Natural killer cell (primary cell): ENCODE results near the gene KLHL3. TPM values are rescaled to one million over a fixed set of nuclear protein-coding genes. Genes with fewer than 3 reads are reported as not detected.

Experiments
- ATAC-seq, 3 donors: fragments of 150-1000 bp in 2 of 3; fragments of 200-7000 bp in 1 of 3; cut with Tn5 transposase; 1 replicate in 1 of 3; 2 replicates in 2 of 3; pipeline ENCODE4 v1.10.0; 2021; ENCODE audit warnings: mild to moderate bottlenecking in 2 of 3, moderate library complexity in 2 of 3
- DNase-seq, 2 donors: peaks; one replicate each; pipeline versions ENCODE4 v3.0.0 to v3.0.0-alpha.2; 2013 to 2021; ENCODE audit warnings: mixed read lengths in 1 of 2
- H3K27ac ChIP-seq: one replicate; pipeline ENCODE4 v1.5.1; 2013; ENCODE audit warnings: mild to moderate bottlenecking, low read length
- H3K27me3 ChIP-seq: one replicate; pipeline ENCODE4 v1.6.1; 2013; ENCODE audit warnings: low read length; ENCODE audit not compliant: control insufficient read depth, insufficient read depth
- H3K36me3 ChIP-seq: one replicate; pipeline ENCODE4 v1.6.1; 2013; ENCODE audit warnings: low read length; ENCODE audit not compliant: control insufficient read depth, insufficient read depth
- H3K4me1 ChIP-seq: one replicate; pipeline ENCODE4 v1.6.1; 2013; ENCODE audit warnings: low read length; ENCODE audit not compliant: control insufficient read depth, insufficient read depth
- H3K4me3 ChIP-seq: one replicate; pipeline ENCODE4 v1.5.1; 2013; ENCODE audit warnings: low read length
- H3K9me3 ChIP-seq: one replicate; pipeline ENCODE4 v1.6.1; 2013; ENCODE audit warnings: low read length; ENCODE audit not compliant: control insufficient read depth, insufficient read depth
- H3K27ac Mint-ChIP-seq, 2 donors: one replicate each; pipeline ENCODE4 v1.8.0; 2022; ENCODE audit warnings: mild to moderate bottlenecking in 2 of 2, mixed read lengths in 2 of 2, moderate library complexity in 1 of 2
- H3K27me3 Mint-ChIP-seq, 2 donors: one replicate each; pipeline ENCODE4 v1.8.0; 2022; ENCODE audit warnings: low read depth in 2 of 2, mixed read lengths in 2 of 2
- H3K36me3 Mint-ChIP-seq: one replicate; pipeline ENCODE4 v1.8.0; 2022; ENCODE audit warnings: mixed read lengths
- H3K4me1 Mint-ChIP-seq, 2 donors: one replicate each; pipeline ENCODE4 v1.8.0; 2022; ENCODE audit warnings: mixed read lengths in 2 of 2
- H3K4me3 Mint-ChIP-seq: one replicate; pipeline ENCODE4 v1.8.0; 2022; ENCODE audit warnings: mild to moderate bottlenecking, moderate library complexity, mixed read lengths
- H3K9me3 Mint-ChIP-seq, 2 donors: one replicate each; pipeline ENCODE4 v1.8.0; 2022; ENCODE audit warnings: mixed read lengths in 2 of 2
- WGBS: methylation state at CpG from one replicate; pipeline ENCODE4 v1.1.7; 2013; ENCODE audit warnings: missing lambda C conversion rate; ENCODE audit not compliant: insufficient coverage; 5-methylcytosine and 5-hydroxymethylcytosine counted together
- intact Hi-C: fragments of 100-400 bp; cut with micrococcal nuclease; formaldehyde crosslinking; loops from one replicate; pipeline ENCODE4 v1.14.2; 2022
- total RNA-seq, 4 donors: library from RNA; stranded (reverse); fragments of 120-200 nt in 1 of 4; gene quantifications; one replicate each; pipeline versions ENCODE4 v1.2.3 to v1.2.4, GENCODE V29; 2013 to 2022
- TF ChIP-seq, protein P1 (sequence below): fragments of 200-600 bp; IDR thresholded peaks from one replicate; pipeline ENCODE4 v1.8.0; 2022; ENCODE audit warnings: antibody characterized with exemption

KLHL3 gene
- total RNA-seq, 3 donors from 2014 or later (not counting 1 experiment from before 2014, with no cell fraction given) = 11.2 to 14.0 (median 13.2) TPM

DNA sequence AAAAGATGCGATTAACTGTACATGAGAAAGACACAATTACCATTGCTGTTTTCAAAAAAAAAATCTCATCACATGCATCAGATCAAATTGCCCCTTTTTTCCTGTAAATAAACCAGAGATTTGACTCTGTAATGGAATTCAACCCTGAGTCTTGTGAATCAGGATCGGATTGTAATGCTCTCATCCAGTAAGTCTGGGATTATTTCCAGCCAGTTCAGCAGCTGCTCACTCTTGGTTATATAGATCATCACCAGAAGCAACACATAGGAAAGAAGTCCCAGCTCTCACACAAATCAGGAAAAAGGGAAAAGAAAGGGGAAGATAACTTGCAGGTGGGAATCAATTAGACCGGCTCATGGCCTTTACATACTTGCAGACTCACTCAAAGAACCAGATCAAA is 138.9 kb downstream of the KLHL3 start:
- Histone ChIP-seq H3K4me1 (no peaks in the 10 kb centered on the region), H3K36me3 (no peaks in the 10 kb centered on the region), H3K4me3 (no peak overlapping the region), H3K9me3 (no peaks in the 10 kb centered on the region), H3K27me3 (peaks cover 3% of the 10 kb centered on the region), H3K27ac (no peak overlapping the region)
- H3K27ac Mint-ChIP-seq = no peak overlapping the region
- 92% methylated on average over 2 of the region's 3 CpGs for WGBS
- H3K4me3 Mint-ChIP-seq = no peak overlapping the region
- H3K27me3 Mint-ChIP-seq = peaks cover 40 to 71% of the 10 kb centered on the region in 2 donors
- H3K9me3 Mint-ChIP-seq = no peaks in the 10 kb centered on the region
- no peaks in the 10 kb centered on the region for H3K36me3 Mint-ChIP-seq
- no peaks in the 10 kb centered on the region for H3K4me1 Mint-ChIP-seq
- intact Hi-C loops = no loop called here
- ATAC-seq (no peak), DNase-seq (no peak)
- TF ChIP-seq, protein P1, sequence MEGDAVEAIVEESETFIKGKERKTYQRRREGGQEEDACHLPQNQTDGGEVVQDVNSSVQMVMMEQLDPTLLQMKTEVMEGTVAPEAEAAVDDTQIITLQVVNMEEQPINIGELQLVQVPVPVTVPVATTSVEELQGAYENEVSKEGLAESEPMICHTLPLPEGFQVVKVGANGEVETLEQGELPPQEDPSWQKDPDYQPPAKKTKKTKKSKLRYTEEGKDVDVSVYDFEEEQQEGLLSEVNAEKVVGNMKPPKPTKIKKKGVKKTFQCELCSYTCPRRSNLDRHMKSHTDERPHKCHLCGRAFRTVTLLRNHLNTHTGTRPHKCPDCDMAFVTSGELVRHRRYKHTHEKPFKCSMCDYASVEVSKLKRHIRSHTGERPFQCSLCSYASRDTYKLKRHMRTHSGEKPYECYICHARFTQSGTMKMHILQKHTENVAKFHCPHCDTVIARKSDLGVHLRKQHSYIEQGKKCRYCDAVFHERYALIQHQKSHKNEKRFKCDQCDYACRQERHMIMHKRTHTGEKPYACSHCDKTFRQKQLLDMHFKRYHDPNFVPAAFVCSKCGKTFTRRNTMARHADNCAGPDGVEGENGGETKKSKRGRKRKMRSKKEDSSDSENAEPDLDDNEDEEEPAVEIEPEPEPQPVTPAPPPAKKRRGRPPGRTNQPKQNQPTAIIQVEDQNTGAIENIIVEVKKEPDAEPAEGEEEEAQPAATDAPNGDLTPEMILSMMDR = no peak

- TF ChIP-seq, protein P1 = no peak
- H3K4me3 ChIP-seq = no peak overlapping the region
- peaks cover 3% of the 10 kb centered on the region for H3K27me3 ChIP-seq
- Mint-ChIP-seq H3K27me3 (peaks cover 40 to 71% of the 10 kb centered on the region in 2 donors), H3K36me3 (no peaks in the 10 kb centered on the region), H3K27ac (no peak overlapping the region), H3K4me1 (no peaks in the 10 kb centered on the region), H3K4me3 (no peak overlapping the region), H3K9me3 (no peaks in the 10 kb centered on the region)
- H3K27ac ChIP-seq = no peak overlapping the region
- H3K36me3 ChIP-seq = no peaks in the 10 kb centered on the region
- no peaks in the 10 kb centered on the region for H3K4me1 ChIP-seq
- WGBS = 72% methylated on average over 4 of the region's 4 CpGs
- no peak for ATAC-seq
- intact Hi-C loops = no loop called here
- H3K9me3 ChIP-seq = no peaks in the 10 kb centered on the region
- no peak for DNase-seq
Observed at GRCh38 chr5:137595396-137596079, 140.4 kb downstream of the KLHL3 start.

DNA sequence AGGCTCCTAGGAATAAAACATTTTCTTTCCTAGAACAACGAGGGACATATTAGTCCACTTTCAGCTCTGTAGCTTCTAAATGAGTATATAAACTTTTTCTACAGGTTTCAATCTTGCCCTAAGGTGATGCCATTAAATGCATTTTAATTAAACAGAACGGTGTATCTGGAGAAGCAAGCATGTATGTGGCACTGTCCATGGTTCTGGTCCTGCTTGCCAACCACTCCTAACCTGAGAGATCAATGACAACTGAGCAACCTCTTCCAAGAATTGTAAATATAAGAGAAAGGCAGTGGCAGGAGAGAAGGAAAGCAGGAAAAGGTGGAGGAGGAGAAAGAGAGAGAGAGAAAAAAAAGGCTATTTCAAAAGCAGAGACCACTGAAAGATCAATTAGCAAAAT is 141.2 kb downstream of the KLHL3 start:
- Mint-ChIP-seq H3K27ac (no peak overlapping the region), H3K36me3 (no peaks in the 10 kb centered on the region), H3K4me3 (no peak overlapping the region), H3K4me1 (no peaks in the 10 kb centered on the region), H3K9me3 (no peaks in the 10 kb centered on the region), H3K27me3 (peaks cover 38 to 69% of the 10 kb centered on the region in 2 donors)
- no peaks in the 10 kb centered on the region for H3K4me1 ChIP-seq
- 50% methylated on average over 2 of the region's 2 CpGs for WGBS
- no peak overlapping the region for H3K4me3 ChIP-seq
- ATAC-seq (no peak), DNase-seq (no peak)
- no peak overlapping the region for H3K27ac ChIP-seq
- H3K9me3 ChIP-seq = no peaks in the 10 kb centered on the region
- no peaks in the 10 kb centered on the region for H3K36me3 ChIP-seq
- peaks cover 3% of the 10 kb centered on the region for H3K27me3 ChIP-seq
- intact Hi-C loops = no loop called here
- TF ChIP-seq, protein P1 = no peak

GRCh38 chr5:137592317-137592716 is 143.6 kb downstream of the KLHL3 start:
- DNase-seq = no peak
- ATAC-seq = no peak

More at GRCh38 chr5:137592317-137592716, 143.6 kb downstream of the KLHL3 start:
- TF ChIP-seq, protein P1 = no peak
- peaks cover 6% of the 10 kb centered on the region in 2 donors for H3K4me1 Mint-ChIP-seq
- Histone ChIP-seq H3K27me3 (no peaks in the 10 kb centered on the region), H3K9me3 (no peaks in the 10 kb centered on the region), H3K4me1 (no peaks in the 10 kb centered on the region), H3K36me3 (no peaks in the 10 kb centered on the region), H3K27ac (no peak overlapping the region), H3K4me3 (no peak overlapping the region)
- H3K36me3 Mint-ChIP-seq = no peaks in the 10 kb centered on the region
- no peak overlapping the region for H3K4me3 Mint-ChIP-seq
- no peak overlapping the region for H3K27ac Mint-ChIP-seq
- intact Hi-C loops = no loop called here
- H3K9me3 Mint-ChIP-seq = no peaks in the 10 kb centered on the region
- 100% methylated on average over 1 of the region's 3 CpGs for WGBS
- H3K27me3 Mint-ChIP-seq = peaks cover 36 to 65% of the 10 kb centered on the region in 2 donors
